ENCODE results near the gene NUP210. TPM values are rescaled to one million over a fixed set of nuclear protein-coding genes. Genes with fewer than 3 reads are reported as not detected.

The NUP210 gene
- total and polyA plus RNA-seq, 2 experiments from 2014 or later = 13.8 to 73.9 TPM

DNA sequence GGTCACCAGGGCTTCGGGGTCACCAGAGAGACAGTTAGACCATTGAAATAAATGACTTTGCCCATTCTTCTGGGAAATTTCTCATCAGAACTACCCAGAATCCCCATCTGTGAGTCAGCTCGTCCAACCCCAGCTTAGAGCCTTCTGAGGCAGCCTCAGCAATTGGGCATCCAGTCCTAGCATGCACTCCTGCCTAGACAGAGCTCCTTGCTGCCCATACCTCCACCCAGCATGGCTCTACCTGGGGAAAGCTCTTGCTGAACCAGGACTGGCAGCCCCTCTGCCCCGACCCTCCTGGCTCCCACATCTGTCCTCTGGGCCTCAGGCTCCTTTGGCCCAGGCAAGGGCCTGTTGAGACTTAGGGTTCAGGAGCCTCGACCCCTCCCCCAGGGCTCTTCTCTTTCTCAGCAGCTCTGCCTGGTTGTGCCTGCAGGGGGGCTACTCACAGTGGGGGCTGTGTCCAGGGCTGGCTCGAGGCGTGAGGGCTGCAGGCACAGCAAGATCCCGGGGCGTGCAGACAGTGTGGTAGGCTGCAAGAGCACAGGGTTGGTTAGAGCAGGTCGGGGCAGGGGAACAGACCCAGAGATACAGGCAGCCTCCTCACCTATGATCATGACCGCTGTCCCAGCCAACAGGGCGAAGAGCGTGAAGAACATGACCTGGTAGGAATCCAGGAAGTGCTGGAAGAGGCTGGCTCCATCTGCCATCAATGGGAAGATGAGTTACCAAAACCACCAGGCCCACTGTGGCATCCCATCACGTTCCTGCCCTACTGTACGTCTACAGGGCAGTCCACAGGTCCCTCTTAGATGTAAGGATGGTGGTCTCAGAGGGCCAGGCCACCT, 101.3 kb downstream of the NUP210 start (continued):
- TF ChIP-seq, protein P1, sequence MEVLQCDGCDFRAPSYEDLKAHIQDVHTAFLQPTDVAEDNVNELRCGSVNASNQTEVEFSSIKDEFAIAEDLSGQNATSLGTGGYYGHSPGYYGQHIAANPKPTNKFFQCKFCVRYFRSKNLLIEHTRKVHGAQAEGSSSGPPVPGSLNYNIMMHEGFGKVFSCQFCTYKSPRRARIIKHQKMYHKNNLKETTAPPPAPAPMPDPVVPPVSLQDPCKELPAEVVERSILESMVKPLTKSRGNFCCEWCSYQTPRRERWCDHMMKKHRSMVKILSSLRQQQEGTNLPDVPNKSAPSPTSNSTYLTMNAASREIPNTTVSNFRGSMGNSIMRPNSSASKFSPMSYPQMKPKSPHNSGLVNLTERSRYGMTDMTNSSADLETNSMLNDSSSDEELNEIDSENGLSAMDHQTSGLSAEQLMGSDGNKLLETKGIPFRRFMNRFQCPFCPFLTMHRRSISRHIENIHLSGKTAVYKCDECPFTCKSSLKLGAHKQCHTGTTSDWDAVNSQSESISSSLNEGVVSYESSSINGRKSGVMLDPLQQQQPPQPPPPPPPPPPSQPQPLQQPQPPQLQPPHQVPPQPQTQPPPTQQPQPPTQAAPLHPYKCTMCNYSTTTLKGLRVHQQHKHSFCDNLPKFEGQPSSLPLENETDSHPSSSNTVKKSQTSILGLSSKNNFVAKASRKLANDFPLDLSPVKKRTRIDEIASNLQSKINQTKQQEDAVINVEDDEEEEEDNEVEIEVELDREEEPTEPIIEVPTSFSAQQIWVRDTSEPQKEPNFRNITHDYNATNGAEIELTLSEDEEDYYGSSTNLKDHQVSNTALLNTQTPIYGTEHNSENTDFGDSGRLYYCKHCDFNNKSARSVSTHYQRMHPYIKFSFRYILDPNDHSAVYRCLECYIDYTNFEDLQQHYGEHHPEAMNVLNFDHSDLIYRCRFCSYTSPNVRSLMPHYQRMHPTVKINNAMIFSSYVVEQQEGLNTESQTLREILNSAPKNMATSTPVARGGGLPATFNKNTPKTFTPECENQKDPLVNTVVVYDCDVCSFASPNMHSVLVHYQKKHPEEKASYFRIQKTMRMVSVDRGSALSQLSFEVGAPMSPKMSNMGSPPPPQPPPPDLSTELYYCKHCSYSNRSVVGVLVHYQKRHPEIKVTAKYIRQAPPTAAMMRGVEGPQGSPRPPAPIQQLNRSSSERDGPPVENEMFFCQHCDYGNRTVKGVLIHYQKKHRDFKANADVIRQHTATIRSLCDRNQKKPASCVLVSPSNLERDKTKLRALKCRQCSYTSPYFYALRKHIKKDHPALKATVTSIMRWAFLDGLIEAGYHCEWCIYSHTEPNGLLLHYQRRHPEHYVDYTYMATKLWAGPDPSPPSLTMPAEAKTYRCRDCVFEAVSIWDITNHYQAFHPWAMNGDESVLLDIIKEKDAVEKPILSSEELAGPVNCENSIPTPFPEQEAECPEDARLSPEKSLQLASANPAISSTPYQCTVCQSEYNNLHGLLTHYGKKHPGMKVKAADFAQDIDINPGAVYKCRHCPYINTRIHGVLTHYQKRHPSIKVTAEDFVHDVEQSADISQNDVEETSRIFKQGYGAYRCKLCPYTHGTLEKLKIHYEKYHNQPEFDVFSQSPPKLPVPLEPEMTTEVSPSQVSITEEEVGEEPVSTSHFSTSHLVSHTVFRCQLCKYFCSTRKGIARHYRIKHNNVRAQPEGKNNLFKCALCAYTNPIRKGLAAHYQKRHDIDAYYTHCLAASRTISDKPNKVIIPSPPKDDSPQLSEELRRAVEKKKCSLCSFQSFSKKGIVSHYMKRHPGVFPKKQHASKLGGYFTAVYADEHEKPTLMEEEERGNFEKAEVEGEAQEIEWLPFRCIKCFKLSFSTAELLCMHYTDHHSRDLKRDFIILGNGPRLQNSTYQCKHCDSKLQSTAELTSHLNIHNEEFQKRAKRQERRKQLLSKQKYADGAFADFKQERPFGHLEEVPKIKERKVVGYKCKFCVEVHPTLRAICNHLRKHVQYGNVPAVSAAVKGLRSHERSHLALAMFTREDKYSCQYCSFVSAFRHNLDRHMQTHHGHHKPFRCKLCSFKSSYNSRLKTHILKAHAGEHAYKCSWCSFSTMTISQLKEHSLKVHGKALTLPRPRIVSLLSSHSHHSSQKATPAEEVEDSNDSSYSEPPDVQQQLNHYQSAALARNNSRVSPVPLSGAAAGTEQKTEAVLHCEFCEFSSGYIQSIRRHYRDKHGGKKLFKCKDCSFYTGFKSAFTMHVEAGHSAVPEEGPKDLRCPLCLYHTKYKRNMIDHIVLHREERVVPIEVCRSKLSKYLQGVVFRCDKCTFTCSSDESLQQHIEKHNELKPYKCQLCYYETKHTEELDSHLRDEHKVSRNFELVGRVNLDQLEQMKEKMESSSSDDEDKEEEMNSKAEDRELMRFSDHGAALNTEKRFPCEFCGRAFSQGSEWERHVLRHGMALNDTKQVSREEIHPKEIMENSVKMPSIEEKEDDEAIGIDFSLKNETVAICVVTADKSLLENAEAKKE (CRISPR knock-in tag; IDR thresholded peaks at IDR 0.05) = no peak
- TF ChIP-seq ZNF114 (CRISPR knock-in tag; IDR thresholded peaks at IDR 0.05) (no peak), EZH2 (IDR thresholded peaks at IDR 0.05; ENCODE audit: low read depth, unreplicated experiment) (no peak), STAT1 (IDR thresholded peaks at IDR 0.05; ENCODE audit: unreplicated experiment) (no peak), POLR2AphosphoS5 (IDR thresholded peaks at IDR 0.05; ENCODE audit: low read depth) (no peak), ZNF331 (CRISPR knock-in tag; IDR thresholded peaks at IDR 0.05; ENCODE audit: low read depth) (no peak), EZH2phosphoT487 (IDR thresholded peaks at IDR 0.05; ENCODE audit: unreplicated experiment) (no peak)
- TF ChIP-seq, protein P2, sequence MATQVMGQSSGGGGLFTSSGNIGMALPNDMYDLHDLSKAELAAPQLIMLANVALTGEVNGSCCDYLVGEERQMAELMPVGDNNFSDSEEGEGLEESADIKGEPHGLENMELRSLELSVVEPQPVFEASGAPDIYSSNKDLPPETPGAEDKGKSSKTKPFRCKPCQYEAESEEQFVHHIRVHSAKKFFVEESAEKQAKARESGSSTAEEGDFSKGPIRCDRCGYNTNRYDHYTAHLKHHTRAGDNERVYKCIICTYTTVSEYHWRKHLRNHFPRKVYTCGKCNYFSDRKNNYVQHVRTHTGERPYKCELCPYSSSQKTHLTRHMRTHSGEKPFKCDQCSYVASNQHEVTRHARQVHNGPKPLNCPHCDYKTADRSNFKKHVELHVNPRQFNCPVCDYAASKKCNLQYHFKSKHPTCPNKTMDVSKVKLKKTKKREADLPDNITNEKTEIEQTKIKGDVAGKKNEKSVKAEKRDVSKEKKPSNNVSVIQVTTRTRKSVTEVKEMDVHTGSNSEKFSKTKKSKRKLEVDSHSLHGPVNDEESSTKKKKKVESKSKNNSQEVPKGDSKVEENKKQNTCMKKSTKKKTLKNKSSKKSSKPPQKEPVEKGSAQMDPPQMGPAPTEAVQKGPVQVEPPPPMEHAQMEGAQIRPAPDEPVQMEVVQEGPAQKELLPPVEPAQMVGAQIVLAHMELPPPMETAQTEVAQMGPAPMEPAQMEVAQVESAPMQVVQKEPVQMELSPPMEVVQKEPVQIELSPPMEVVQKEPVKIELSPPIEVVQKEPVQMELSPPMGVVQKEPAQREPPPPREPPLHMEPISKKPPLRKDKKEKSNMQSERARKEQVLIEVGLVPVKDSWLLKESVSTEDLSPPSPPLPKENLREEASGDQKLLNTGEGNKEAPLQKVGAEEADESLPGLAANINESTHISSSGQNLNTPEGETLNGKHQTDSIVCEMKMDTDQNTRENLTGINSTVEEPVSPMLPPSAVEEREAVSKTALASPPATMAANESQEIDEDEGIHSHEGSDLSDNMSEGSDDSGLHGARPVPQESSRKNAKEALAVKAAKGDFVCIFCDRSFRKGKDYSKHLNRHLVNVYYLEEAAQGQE (IDR thresholded peaks at IDR 0.05; ENCODE audit: unreplicated experiment) = no peak

Data from GM23338 (cell line).